Left lung (tissue), 10 donors: ENCODE data around the gene ETV1. TPM values are rescaled to one million over a fixed set of nuclear protein-coding genes. Genes with fewer than 3 reads are reported as not detected.

Experiments used
- ATAC-seq: fragments of 200-7000 bp; cut with Tn5 transposase; one replicate; pipeline ENCODE4 v1.9.1; 2020; ENCODE audit warnings: moderate library complexity
- DNase-seq, 4 donors: peaks; one replicate each; pipeline ENCODE4 v3.0.0-alpha.2; 2013 to 2020
- H3K27ac ChIP-seq, 2 donors: fragments of 200-600 bp; sonication (generic) in 1 of 2; one replicate each; pipeline versions ENCODE4 v1.5.0 to v1.8.0; 2020 to 2021
- H3K27me3 ChIP-seq, 2 donors: fragments of 200-600 bp; sonication (generic) in 1 of 2; one replicate each; pipeline versions ENCODE4 v1.5.0 to v1.8.0; 2020 to 2021
- H3K36me3 ChIP-seq, 2 donors: fragments of 200-600 bp; sonication (generic) in 1 of 2; one replicate each; pipeline versions ENCODE4 v1.5.0 to v1.8.0; 2020 to 2021
- H3K4me1 ChIP-seq, 2 donors: fragments of 200-600 bp; one replicate each; pipeline ENCODE4 v1.8.0; 2021
- H3K4me3 ChIP-seq, 2 donors: fragments of 200-600 bp; sonication (generic) in 1 of 2; one replicate each; pipeline versions ENCODE4 v1.5.0 to v1.8.0; 2020 to 2021; ENCODE audit warnings: mild to moderate bottlenecking in 1 of 2
- H3K9me3 ChIP-seq, 2 donors: fragments of 200-600 bp; sonication (generic) in 1 of 2; one replicate each; pipeline versions ENCODE4 v1.5.0 to v1.8.0; 2020 to 2021
- intact Hi-C, 2 donors: fragments of 100-400 bp; cut with DNase I; formaldehyde crosslinking; loops; one replicate each; pipeline versions ENCODE4 v1.11.2 to v1.14.2; 2022
- polyA plus RNA-seq, 6 donors: library from polyadenylated mRNA; unstranded; fragments of 120-200 nt; gene quantifications; one replicate each; pipeline ENCODE4 v1.2.1, GENCODE V29; 2013; ENCODE audit not compliant: insufficient read length in 6 of 6
- total RNA-seq, 2 donors: library from RNA; stranded (reverse); fragmentation: NEBNext Ultra II Directional; extraction: Animal tissue kit (Norgen Biotek cat#: 25700); gene quantifications; one replicate each; pipeline ENCODE4 v1.2.1, GENCODE V29; 2021
- TF ChIP-seq, protein P1 (sequence below), 2 donors: fragments of 200-600 bp; sonication (generic) in 1 of 2; IDR thresholded peaks; one replicate each; pipeline versions ENCODE4 v1.5.0 to v1.8.0; 2021; ENCODE audit warnings: antibody characterized with exemption in 2 of 2
- donor health status: DM: no; HTN: yes; CAD: no.
- donor health status: DM: no; HTN: no; CAD: no.

ETV1 gene
- total and polyA plus RNA-seq, 8 donors: 55.3 to 134 (median 72.5) TPM

DNA sequence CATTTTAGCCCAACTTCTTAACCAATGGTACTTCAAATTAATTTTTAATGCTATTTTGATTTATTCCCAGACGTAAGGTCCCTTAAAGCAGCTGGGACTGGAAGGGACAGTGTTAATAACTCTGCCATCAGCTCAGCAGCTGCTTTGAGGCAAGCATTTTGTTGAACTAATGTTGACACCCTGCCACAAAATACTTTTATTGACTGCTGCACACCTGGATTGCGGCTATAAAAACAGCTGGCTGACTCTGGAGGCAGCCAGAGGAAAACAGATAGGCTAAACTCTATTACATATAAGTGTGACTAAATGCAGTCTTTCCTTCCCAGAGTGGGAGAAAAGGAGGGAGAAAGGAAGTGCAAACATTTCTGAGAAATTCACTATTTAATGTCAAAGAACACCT is 77.6 kb downstream of the ETV1 start:
- no peak overlapping the region for H3K27ac ChIP-seq
- no peaks in the 10 kb centered on the region for H3K27me3 ChIP-seq
- ATAC-seq (no peak), DNase-seq (no peak)
- intact Hi-C loops: no loop called here
- no peaks in the 10 kb centered on the region for H3K9me3 ChIP-seq
- H3K36me3 ChIP-seq: no peaks in the 10 kb centered on the region
- no peak overlapping the region for H3K4me3 ChIP-seq
- TF ChIP-seq, protein P1, sequence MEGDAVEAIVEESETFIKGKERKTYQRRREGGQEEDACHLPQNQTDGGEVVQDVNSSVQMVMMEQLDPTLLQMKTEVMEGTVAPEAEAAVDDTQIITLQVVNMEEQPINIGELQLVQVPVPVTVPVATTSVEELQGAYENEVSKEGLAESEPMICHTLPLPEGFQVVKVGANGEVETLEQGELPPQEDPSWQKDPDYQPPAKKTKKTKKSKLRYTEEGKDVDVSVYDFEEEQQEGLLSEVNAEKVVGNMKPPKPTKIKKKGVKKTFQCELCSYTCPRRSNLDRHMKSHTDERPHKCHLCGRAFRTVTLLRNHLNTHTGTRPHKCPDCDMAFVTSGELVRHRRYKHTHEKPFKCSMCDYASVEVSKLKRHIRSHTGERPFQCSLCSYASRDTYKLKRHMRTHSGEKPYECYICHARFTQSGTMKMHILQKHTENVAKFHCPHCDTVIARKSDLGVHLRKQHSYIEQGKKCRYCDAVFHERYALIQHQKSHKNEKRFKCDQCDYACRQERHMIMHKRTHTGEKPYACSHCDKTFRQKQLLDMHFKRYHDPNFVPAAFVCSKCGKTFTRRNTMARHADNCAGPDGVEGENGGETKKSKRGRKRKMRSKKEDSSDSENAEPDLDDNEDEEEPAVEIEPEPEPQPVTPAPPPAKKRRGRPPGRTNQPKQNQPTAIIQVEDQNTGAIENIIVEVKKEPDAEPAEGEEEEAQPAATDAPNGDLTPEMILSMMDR (IDR thresholded peaks at IDR 0.05): no peak
- peaks cover 0 to 5% of the 10 kb centered on the region in 2 donors for H3K4me1 ChIP-seq

DNA sequence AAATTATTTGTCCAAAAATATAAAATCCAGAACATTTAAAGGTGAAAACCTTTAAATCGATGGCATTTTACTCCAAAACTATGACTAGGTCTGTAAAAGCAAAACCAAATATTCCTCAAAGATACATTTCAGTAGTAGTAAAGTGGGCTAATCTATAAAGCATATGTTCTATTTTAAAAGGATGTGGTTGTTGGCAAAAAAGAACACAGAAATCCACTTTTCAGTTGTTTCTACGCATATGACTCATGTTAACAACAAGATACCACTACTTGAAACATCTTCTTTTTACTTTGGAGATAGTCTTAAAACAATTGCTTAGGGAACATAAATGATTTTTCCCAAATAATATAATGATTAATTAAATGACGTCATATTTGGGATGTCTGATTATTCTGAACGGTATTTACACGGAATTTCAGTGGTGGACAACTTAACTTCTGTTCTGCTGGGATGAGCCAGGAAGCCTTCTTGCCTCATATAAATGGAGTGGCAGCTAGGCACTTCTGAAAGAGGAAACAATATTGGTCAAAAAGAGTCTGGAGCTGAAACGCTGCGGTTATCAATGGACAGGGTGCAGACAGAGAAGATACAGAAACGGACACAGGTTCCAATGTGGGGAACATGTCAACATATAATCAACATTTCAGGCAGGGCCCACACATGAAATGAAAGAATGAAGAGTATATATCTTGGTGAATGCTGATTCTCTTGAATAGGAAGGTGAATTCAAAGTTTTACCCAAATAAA is 78.5 kb downstream of the ETV1 start:
- DNase-seq: no peak

DNA sequence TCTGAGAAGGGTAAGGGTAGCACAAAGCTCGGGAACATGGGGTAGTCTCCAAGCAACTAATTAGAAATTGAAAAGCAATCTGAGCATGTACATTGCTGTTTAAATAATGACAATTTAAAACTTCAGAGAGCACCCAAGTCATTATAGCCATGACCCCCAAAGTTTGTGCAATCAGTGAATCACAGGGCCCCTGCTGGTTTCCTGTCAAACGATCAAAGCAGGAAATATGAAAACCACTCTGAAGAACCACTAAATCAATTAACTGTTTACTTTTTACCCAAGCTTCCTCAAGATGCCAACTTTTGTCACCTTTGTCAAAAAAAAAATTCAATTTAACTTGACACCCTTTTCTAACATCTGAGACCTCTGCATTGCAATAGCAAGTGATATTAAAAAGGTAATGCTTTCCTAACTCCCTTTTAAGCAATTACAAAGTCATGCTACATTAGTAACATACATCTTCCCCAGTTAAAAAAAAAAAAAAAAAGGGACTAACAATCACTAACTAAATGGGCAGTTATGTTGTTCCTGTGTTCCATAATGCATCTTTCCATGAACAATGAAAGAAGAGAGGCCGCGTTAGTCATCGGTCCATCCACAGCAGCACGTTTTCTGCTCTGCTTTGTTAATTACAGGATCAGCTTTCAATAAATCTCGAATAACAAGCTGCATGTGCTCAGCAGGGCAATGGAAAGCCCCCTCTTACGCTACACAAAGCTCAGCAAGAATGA is 80.6 kb downstream of the ETV1 start:
- Histone ChIP-seq H3K27me3 (no peaks in the 10 kb centered on the region), H3K9me3 (no peaks in the 10 kb centered on the region), H3K4me1 (peaks cover 0 to 5% of the 10 kb centered on the region in 2 donors), H3K4me3 (no peak overlapping the region), H3K36me3 (no peaks in the 10 kb centered on the region), H3K27ac (no peak overlapping the region)
- TF ChIP-seq, protein P1 (IDR thresholded peaks at IDR 0.05): no peak
- no peak for ATAC-seq
- DNase-seq: no peak
- intact Hi-C loops: no loop called here

More for the DNA sequence above, 78.5 kb downstream of the ETV1 start:
- H3K27me3 ChIP-seq: no peaks in the 10 kb centered on the region
- H3K9me3 ChIP-seq: no peaks in the 10 kb centered on the region
- intact Hi-C loops: no loop called here
- H3K4me3 ChIP-seq: no peak overlapping the region
- ATAC-seq: no peak
- peak overlapping the region in 1 of 2 donors; percentile 8 for H3K27ac ChIP-seq
- peaks cover 0 to 5% of the 10 kb centered on the region in 2 donors for H3K4me1 ChIP-seq
- TF ChIP-seq, protein P1 (IDR thresholded peaks at IDR 0.05): no peak
- H3K36me3 ChIP-seq: no peaks in the 10 kb centered on the region

DNA sequence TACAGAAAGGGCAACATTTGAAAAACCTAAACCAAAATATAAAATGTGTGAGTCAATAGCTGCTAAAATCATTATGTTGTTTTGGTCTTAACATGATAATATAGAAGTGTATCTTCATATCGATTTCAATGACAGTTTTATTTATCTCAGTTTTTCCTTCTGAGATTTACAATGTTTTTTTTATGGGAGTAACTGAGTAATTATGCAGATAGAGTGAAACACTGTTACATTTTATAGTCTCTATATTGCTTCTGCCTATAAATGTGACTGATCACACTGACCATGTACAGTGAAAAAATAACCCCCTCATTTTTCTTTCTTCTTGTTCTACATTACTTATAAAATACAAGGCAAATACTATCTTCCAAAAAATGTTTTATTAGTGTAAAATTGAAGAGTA is 81.6 kb downstream of the ETV1 start:
- ATAC-seq: no peak
- TF ChIP-seq, protein P1 (IDR thresholded peaks at IDR 0.05): no peak

DNA sequence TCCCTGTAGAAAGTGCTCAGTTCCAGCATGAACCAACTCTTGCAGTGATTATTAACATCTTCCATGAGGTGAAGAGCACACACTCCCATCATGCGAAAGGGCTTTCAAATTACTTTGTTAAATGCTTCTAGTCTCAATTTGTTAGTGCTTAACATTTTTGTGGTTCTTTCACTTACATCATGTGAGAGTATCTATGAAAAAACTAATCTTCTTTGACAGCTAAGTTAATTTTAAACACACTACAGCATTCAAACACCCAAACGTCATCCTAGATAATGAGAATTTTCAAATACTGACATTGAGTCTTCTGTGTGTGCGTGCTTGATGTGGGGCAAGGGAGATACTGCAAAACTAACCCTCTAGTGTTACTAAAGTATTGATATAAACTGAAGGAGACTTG is 84.8 kb downstream of the ETV1 start:
- DNase-seq (no peak), ATAC-seq (peak; percentile 70)
- Histone ChIP-seq H3K27ac (peak overlapping the region in 1 of 2 donors; percentile 40), H3K4me3 (no peak overlapping the region), H3K36me3 (no peaks in the 10 kb centered on the region), H3K9me3 (no peaks in the 10 kb centered on the region), H3K4me1 (peaks cover 0 to 5% of the 10 kb centered on the region in 2 donors), H3K27me3 (no peaks in the 10 kb centered on the region)
- intact Hi-C loops: no loop called here
- TF ChIP-seq, protein P1 (IDR thresholded peaks at IDR 0.05): no peak

More for the DNA sequence above, 81.6 kb downstream of the ETV1 start:
- intact Hi-C loops: no loop called here
- H3K27me3 ChIP-seq: no peaks in the 10 kb centered on the region
- H3K9me3 ChIP-seq: no peaks in the 10 kb centered on the region
- no peak overlapping the region for H3K4me3 ChIP-seq
- peaks cover 0 to 5% of the 10 kb centered on the region in 2 donors for H3K4me1 ChIP-seq
- H3K36me3 ChIP-seq: no peaks in the 10 kb centered on the region
- DNase-seq: no peak
- no peak overlapping the region for H3K27ac ChIP-seq
